Measurements from ENCODE around the gene ZDHHC20.

Gene ZDHHC20, protein sequence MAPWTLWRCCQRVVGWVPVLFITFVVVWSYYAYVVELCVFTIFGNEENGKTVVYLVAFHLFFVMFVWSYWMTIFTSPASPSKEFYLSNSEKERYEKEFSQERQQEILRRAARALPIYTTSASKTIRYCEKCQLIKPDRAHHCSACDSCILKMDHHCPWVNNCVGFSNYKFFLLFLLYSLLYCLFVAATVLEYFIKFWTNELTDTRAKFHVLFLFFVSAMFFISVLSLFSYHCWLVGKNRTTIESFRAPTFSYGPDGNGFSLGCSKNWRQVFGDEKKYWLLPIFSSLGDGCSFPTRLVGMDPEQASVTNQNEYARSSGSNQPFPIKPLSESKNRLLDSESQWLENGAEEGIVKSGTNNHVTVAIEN

GRCh38 chr13:21458813-21459701, at the start of gene ZDHHC20:
ZDHHC20 (minus strand) TSS chr13:21459303; CDS start chr13:21459171, 132 bp downstream.
- Histone ChIP-seq H3K36me3 (ENCODE audit: control insufficient read depth in 2 of 2, insufficient read depth in 1 of 2, low read length in 2 of 2) (no peaks in the 10 kb centered on the region), H3K27ac (ENCODE audit: extremely low read depth, low read depth, low read length) (peak within 1 kb of the TSS; percentile 93), H3K4me3 (ENCODE audit: low read depth, low read length) (peak within 1 kb of the TSS; percentile 96), H3K4me1 (ENCODE audit: control insufficient read depth, insufficient read depth, low read length) (no peaks in the 10 kb centered on the region), H3K9me3 (ENCODE audit: control insufficient read depth, insufficient read depth, low read depth, low read length) (no peaks in the 10 kb centered on the region)
- POLR2A ChIA-PET: interaction anchor here (1.3 kb wide), 1 partner anchor 161 kb away, joined by 4 read pairs; no protein-coding TSS in a partner anchor
- CTCF ChIA-PET: interaction anchor here (0.6 to 1.5 kb wide), 6 partner anchors 17 to 638 kb away, joined by 3 to 5 read pairs (median 4); no protein-coding TSS in a partner anchor
- TF ChIP-seq ZNF335 (tag by site-specific recombination; conservative IDR thresholded peaks at IDR 0.05) (peak; percentile 26; the same call in 1 of the 2 replicates), CTCF (tag by site-specific recombination; IDR thresholded peaks at IDR 0.05) (peak; percentile 31; the same call in 1 of the 2 replicates), SP3 (tag by site-specific recombination; IDR thresholded peaks at IDR 0.05) (peak; percentile 78), ZNF366 (tag by site-specific recombination; conservative IDR thresholded peaks at IDR 0.05) (peak; percentile 38; the same call in 1 of the 2 replicates), ZNF561 (tag by site-specific recombination; IDR thresholded peaks at IDR 0.05; ENCODE audit: borderline replicate concordance) (peak; percentile 44; the same call in 1 of the 2 replicates), YY1 (tag by site-specific recombination; IDR thresholded peaks at IDR 0.05) (peak; percentile 57; the same call in 1 of the 2 replicates), ZXDB (tag by site-specific recombination; IDR thresholded peaks at IDR 0.05) (0 out of 2 replicates have a peak, but pooled peaks have one; percentile 16), ZBTB8A (tag by site-specific recombination; IDR thresholded peaks at IDR 0.05) (0 out of 2 replicates have a peak, but pooled peaks have one; percentile 16), ZNF391 (tag by site-specific recombination; IDR thresholded peaks at IDR 0.05; ENCODE audit: borderline replicate concordance, low read depth) (0 out of 2 replicates have a peak, but pooled peaks have one; percentile 24), SCRT2 (tag by site-specific recombination; IDR thresholded peaks at IDR 0.05) (peak; percentile 64; the same call in 1 of the 2 replicates), ZNF175 (tag by site-specific recombination; IDR thresholded peaks at IDR 0.05) (no peak), ZSCAN30 (tag by site-specific recombination; IDR thresholded peaks at IDR 0.05) (peak; percentile 71; the same call in 1 of the 2 replicates), KLF9 (tag by site-specific recombination; IDR thresholded peaks at IDR 0.05; ENCODE audit: low read depth) (peak; percentile 30; the same call in 1 of the 2 replicates), ZNF146 (tag by site-specific recombination; IDR thresholded peaks at IDR 0.05) (0 out of 2 replicates have a peak, but pooled peaks have one; percentile 11), ZNF501 (tag by site-specific recombination; IDR thresholded peaks at IDR 0.05) (peak; percentile 68; the same call in 1 of the 2 replicates), ZNF544 (tag by site-specific recombination; IDR thresholded peaks at IDR 0.05) (no peak), ZNF747 (tag by site-specific recombination; IDR thresholded peaks at IDR 0.05) (no peak), ZNF585B (tag by site-specific recombination; IDR thresholded peaks at IDR 0.05) (no peak), KLF8 (tag by site-specific recombination; IDR thresholded peaks at IDR 0.05) (peak; percentile 10; the same call in 1 of the 2 replicates), KLF16 (tag by site-specific recombination; IDR thresholded peaks at IDR 0.05) (0 out of 2 replicates have a peak, but pooled peaks have one; percentile 32), ZBTB26 (tag by site-specific recombination; optimal IDR thresholded peaks at IDR 0.05) (peak; percentile 89), SP7 (tag by site-specific recombination; IDR thresholded peaks at IDR 0.05) (peak; percentile 14; the same call in 1 of the 2 replicates), ZNF654 (tag by site-specific recombination; IDR thresholded peaks at IDR 0.05; ENCODE audit: low read depth) (no peak), ZNF133 (tag by site-specific recombination; IDR thresholded peaks at IDR 0.05) (no peak), SP2 (tag by site-specific recombination; IDR thresholded peaks at IDR 0.05) (peak; percentile 56; the same call in 1 of the 2 replicates), ZNF677 (tag by site-specific recombination; IDR thresholded peaks at IDR 0.05) (no peak)
- TF ChIP-seq, protein P1, sequence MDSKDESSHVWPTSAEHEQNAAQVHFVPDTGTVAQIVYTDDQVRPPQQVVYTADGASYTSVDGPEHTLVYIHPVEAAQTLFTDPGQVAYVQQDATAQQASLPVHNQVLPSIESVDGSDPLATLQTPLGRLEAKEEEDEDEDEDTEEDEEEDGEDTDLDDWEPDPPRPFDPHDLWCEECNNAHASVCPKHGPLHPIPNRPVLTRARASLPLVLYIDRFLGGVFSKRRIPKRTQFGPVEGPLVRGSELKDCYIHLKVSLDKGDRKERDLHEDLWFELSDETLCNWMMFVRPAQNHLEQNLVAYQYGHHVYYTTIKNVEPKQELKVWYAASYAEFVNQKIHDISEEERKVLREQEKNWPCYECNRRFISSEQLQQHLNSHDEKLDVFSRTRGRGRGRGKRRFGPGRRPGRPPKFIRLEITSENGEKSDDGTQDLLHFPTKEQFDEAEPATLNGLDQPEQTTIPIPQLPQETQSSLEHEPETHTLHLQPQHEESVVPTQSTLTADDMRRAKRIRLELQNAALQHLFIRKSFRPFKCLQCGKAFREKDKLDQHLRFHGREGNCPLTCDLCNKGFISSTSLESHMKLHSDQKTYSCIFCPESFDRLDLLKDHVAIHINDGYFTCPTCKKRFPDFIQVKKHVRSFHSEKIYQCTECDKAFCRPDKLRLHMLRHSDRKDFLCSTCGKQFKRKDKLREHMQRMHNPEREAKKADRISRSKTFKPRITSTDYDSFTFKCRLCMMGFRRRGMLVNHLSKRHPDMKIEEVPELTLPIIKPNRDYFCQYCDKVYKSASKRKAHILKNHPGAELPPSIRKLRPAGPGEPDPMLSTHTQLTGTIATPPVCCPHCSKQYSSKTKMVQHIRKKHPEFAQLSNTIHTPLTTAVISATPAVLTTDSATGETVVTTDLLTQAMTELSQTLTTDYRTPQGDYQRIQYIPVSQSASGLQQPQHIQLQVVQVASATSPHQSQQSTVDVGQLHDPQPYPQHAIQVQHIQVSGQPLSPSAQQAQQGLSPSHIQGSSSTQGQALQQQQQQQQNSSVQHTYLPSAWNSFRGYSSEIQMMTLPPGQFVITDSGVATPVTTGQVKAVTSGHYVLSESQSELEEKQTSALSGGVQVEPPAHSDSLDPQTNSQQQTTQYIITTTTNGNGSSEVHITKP (tag by site-specific recombination; IDR thresholded peaks at IDR 0.05): 0 out of 2 replicates have a peak, but pooled peaks have one; percentile 41
- TF ChIP-seq, protein P2, sequence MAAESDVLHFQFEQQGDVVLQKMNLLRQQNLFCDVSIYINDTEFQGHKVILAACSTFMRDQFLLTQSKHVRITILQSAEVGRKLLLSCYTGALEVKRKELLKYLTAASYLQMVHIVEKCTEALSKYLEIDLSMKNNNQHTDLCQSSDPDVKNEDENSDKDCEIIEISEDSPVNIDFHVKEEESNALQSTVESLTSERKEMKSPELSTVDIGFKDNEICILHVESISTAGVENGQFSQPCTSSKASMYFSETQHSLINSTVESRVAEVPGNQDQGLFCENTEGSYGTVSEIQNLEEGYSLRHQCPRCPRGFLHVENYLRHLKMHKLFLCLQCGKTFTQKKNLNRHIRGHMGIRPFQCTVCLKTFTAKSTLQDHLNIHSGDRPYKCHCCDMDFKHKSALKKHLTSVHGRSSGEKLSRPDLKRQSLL (tag by site-specific recombination; IDR thresholded peaks at IDR 0.05): 0 out of 2 replicates have a peak, but pooled peaks have one; percentile 55

All from HEK293 (cell line).